ENCODE data around the gene PSMA5.
"Not testable (repeated sequence)": the region's sequence is repeated elsewhere in the genome, so short reads cannot be mapped to it uniquely, and the experiment has no call there.

Gene PSMA5

DNA sequence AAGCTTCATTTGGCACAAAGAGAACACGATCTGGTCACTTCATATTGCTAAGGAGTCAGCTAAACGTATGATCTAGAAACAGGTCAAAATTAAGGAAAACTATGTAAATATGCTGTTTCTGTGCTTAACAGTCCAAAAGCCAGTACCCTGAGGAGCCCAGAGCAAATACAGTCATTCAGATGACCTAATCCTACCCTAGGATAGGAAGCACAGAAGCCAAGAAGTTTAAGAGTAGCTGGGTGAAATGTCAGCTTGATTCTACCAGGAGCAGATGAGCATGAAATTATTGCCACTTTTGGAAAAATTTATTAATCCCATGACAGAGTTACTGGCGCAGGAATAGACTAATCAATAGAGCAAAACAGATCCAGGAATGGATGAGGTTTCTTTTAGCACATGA is 46.8 kb downstream of the PSMA5 start:
- TF ChIP-seq SPI1 (IDR thresholded peaks at IDR 0.05; ENCODE audit: low read depth, low read length) (no peak), POU2F2 (IDR thresholded peaks at IDR 0.05; ENCODE audit: low read depth, low read length) (no peak), TAF1 (IDR thresholded peaks at IDR 0.05; ENCODE audit: low read depth, low read length) (no peak), PAX5 (IDR thresholded peaks at IDR 0.05; ENCODE audit: insufficient read depth, low read length, severe bottlenecking) (no peak), POLR2AphosphoS5 (IDR thresholded peaks at IDR 0.05; ENCODE audit: low read depth, low read length) (no peak), POLR2A (IDR thresholded peaks at IDR 0.05; ENCODE audit: low read depth, low read length) (no peak)
- DNase-seq (ENCODE audit: insufficient read length, low spot score) (no peak), FAIRE-seq (no peak)

- FAIRE-seq (no peak), DNase-seq (ENCODE audit: insufficient read length, low spot score) (no peak)
- TF ChIP-seq SPI1 (IDR thresholded peaks at IDR 0.05; ENCODE audit: low read depth, low read length) (no peak), PAX5 (IDR thresholded peaks at IDR 0.05; ENCODE audit: insufficient read depth, low read length, severe bottlenecking) (no peak), POLR2AphosphoS5 (IDR thresholded peaks at IDR 0.05; ENCODE audit: low read depth, low read length) (no peak), TAF1 (IDR thresholded peaks at IDR 0.05; ENCODE audit: low read depth, low read length) (no peak), POLR2A (IDR thresholded peaks at IDR 0.05; ENCODE audit: low read depth, low read length) (no peak), POU2F2 (IDR thresholded peaks at IDR 0.05; ENCODE audit: low read depth, low read length) (no peak)
These were observed 48.5 kb downstream of the PSMA5 start for GRCh38 chr1:109377698-109378097.

GRCh38 chr1:109373696-109374095 is 52.6 kb downstream of the PSMA5 start:
- not testable (repeated sequence) for FAIRE-seq; DNase-seq (ENCODE audit: insufficient read length, low spot score)

- no peak for TF ChIP-seq POLR2A (IDR thresholded peaks at IDR 0.05; ENCODE audit: low read depth, low read length)
- no peak for TF ChIP-seq PAX5 (IDR thresholded peaks at IDR 0.05; ENCODE audit: insufficient read depth, low read length, severe bottlenecking)
- no peak for FAIRE-seq
- DNase-seq (ENCODE audit: insufficient read length, low spot score): no peak
These were observed 53.1 kb downstream of the PSMA5 start for GRCh38 chr1:109373126-109373525.

DNA sequence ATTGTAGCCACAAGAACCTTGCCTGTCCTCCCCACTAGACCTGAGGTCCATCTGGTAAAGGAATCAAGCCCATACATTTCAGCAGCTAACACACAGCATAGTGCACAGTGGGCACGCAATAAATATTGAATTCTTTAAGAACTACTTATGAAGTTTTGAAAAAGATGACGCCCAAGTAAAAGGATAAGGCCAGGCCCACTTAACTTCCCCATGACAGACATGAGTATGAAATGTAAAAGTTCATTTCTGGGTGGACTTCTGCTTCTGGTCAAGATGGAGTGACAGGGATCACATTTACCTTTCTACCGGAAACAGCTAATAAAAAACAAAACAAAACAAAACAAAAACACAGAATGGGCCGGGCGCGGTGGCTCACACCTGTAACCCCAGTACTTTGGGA is 54.0 kb downstream of the PSMA5 start:
- FAIRE-seq (no peak), DNase-seq (ENCODE audit: insufficient read length, low spot score) (no peak)
- no peak for TF ChIP-seq POLR2AphosphoS5 (IDR thresholded peaks at IDR 0.05; ENCODE audit: low read depth, low read length)
- no peak for TF ChIP-seq POLR2A (IDR thresholded peaks at IDR 0.05; ENCODE audit: low read depth, low read length)
- TF ChIP-seq SPI1 (IDR thresholded peaks at IDR 0.05; ENCODE audit: low read depth, low read length): no peak
- TF ChIP-seq PAX5 (IDR thresholded peaks at IDR 0.05; ENCODE audit: insufficient read depth, low read length, severe bottlenecking): no peak
- TF ChIP-seq POU2F2 (IDR thresholded peaks at IDR 0.05; ENCODE audit: low read depth, low read length): no peak
- TF ChIP-seq TAF1 (IDR thresholded peaks at IDR 0.05; ENCODE audit: low read depth, low read length): no peak

- no peak for TF ChIP-seq POLR2A (IDR thresholded peaks at IDR 0.05; ENCODE audit: low read depth, low read length)
- TF ChIP-seq POU2F2 (IDR thresholded peaks at IDR 0.05; ENCODE audit: low read depth, low read length): no peak
- no peak for TF ChIP-seq POLR2AphosphoS5 (IDR thresholded peaks at IDR 0.05; ENCODE audit: low read depth, low read length)
- no peak for TF ChIP-seq PAX5 (IDR thresholded peaks at IDR 0.05; ENCODE audit: insufficient read depth, low read length, severe bottlenecking)
- no peak for TF ChIP-seq TAF1 (IDR thresholded peaks at IDR 0.05; ENCODE audit: low read depth, low read length)
- TF ChIP-seq SPI1 (IDR thresholded peaks at IDR 0.05; ENCODE audit: low read depth, low read length): no peak
- no peak for DNase-seq (ENCODE audit: insufficient read length, low spot score)
- no peak for FAIRE-seq
These were observed 54.9 kb downstream of the PSMA5 start for GRCh38 chr1:109371341-109371739.

GRCh38 chr1:109370712-109371340 is 55.4 kb downstream of the PSMA5 start:
- FAIRE-seq (no peak), DNase-seq (ENCODE audit: insufficient read length, low spot score) (no peak)
- TF ChIP-seq POU2F2 (IDR thresholded peaks at IDR 0.05; ENCODE audit: low read depth, low read length) (no peak), POLR2A (IDR thresholded peaks at IDR 0.05; ENCODE audit: low read depth, low read length) (no peak), PAX5 (IDR thresholded peaks at IDR 0.05; ENCODE audit: insufficient read depth, low read length, severe bottlenecking) (no peak), TAF1 (IDR thresholded peaks at IDR 0.05; ENCODE audit: low read depth, low read length) (no peak)

DNA sequence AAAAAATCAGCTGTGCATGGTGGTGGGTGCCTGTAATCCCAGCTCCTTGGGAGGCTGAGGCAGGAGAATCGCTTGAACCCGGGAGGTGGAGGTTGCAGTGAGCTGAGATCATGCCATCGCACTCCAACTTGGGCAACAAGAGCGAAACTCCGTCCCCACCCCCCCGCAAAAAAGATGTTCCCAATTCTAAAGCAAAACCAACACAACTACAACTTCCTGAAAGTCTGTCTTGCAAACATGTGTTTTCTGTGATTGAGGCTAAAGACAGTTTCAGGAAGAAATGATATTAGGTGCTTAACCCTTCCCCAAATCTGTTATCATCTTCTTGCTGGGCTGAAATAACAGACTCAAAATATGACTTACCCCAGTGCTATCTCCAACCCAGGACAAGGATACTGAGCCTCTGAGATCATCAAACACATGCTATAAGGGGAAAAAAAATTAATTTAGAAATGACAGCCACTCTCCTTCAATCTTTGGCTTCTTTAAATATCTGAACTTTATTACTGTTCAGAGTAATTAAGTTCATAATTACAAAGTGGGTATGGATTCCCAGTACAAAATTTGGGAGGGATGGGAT is 57.0 kb downstream of the PSMA5 start:
- FAIRE-seq: no peak
- TF ChIP-seq PAX5 (IDR thresholded peaks at IDR 0.05; ENCODE audit: insufficient read depth, low read length, severe bottlenecking) (no peak), POLR2AphosphoS5 (IDR thresholded peaks at IDR 0.05; ENCODE audit: low read depth, low read length) (no peak), TAF1 (IDR thresholded peaks at IDR 0.05; ENCODE audit: low read depth, low read length) (no peak), SPI1 (IDR thresholded peaks at IDR 0.05; ENCODE audit: low read depth, low read length) (no peak), POU2F2 (IDR thresholded peaks at IDR 0.05; ENCODE audit: low read depth, low read length) (no peak), POLR2A (IDR thresholded peaks at IDR 0.05; ENCODE audit: low read depth, low read length) (no peak)
- DNase-seq (ENCODE audit: insufficient read length, low spot score): no peak

DNA sequence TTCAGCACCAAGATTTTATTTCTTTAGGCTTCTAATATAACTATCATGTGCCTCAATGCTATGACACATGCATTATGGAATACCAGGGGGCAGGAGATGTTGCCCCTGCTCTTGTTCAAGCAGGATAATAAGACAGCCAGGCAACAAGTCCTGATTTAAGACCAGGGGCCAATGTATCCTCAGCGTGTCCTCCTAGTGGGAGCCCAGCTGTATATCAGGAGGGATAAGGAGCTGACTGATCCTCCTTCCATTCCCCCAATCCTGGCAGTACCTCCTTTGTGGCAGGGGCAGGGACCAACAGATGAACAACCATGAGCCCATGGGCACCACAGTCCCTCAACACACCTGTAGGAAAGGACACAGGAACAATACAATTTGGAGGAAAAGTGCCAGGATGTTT is 57.8 kb downstream of the PSMA5 start:
- TF ChIP-seq POU2F2 (IDR thresholded peaks at IDR 0.05; ENCODE audit: low read depth, low read length) (no peak), PAX5 (IDR thresholded peaks at IDR 0.05; ENCODE audit: insufficient read depth, low read length, severe bottlenecking) (no peak), SPI1 (IDR thresholded peaks at IDR 0.05; ENCODE audit: low read depth, low read length) (no peak), POLR2A (IDR thresholded peaks at IDR 0.05; ENCODE audit: low read depth, low read length) (no peak)
- FAIRE-seq (no peak), DNase-seq (ENCODE audit: insufficient read length, low spot score) (no peak)

- no peak for FAIRE-seq
- DNase-seq (ENCODE audit: insufficient read length, low spot score): no peak
- TF ChIP-seq TAF1 (IDR thresholded peaks at IDR 0.05; ENCODE audit: low read depth, low read length) (no peak), SPI1 (IDR thresholded peaks at IDR 0.05; ENCODE audit: low read depth, low read length) (no peak), PAX5 (IDR thresholded peaks at IDR 0.05; ENCODE audit: insufficient read depth, low read length, severe bottlenecking) (no peak), POU2F2 (IDR thresholded peaks at IDR 0.05; ENCODE audit: low read depth, low read length) (no peak), POLR2AphosphoS5 (IDR thresholded peaks at IDR 0.05; ENCODE audit: low read depth, low read length) (no peak), POLR2A (IDR thresholded peaks at IDR 0.05; ENCODE audit: low read depth, low read length) (no peak)
These were observed 58.6 kb downstream of the PSMA5 start for GRCh38 chr1:109367626-109368025.

Measured in GM12891 (cell line).